ENCODE results near the gene OXA1L. TPM values are rescaled to one million over a fixed set of nuclear protein-coding genes. Genes with fewer than 3 reads are reported as not detected.
A peak's percentile ranks its signal among the peaks of the same experiment; 100 is the strongest.
"Not testable (repeated sequence)": the region's sequence is repeated elsewhere in the genome, so short reads cannot be mapped to it uniquely, and the experiment has no call there.

The OXA1L gene
- total RNA-seq, 1 experiment from 2014 or later = 71.3 TPM

GRCh38 chr14:22721213-22721612 lies 45.3 kb upstream of the OXA1L start:
- ATAC-seq = no peak
- in situ Hi-C loops (cut with HindIII; ENCODE audit: low pct_unique_long_range_greater_than_20kb, low sequenced_read_pairs) = no loop called here

GRCh38 chr14:22723815-22724214 lies 42.7 kb upstream of the OXA1L start:
- ChIA-PET CTCF (no interaction called here), POLR2A (interaction anchor here (0.6 kb wide), 1 partner anchor 81 kb away, joined by 11 read pairs; no protein-coding TSS in a partner anchor)
- no TSS peak for BruUV-seq (replicated peaks)
- Histone ChIP-seq H3K27ac (ENCODE audit: low read length) (no peak overlapping the region), H3K27me3 (ENCODE audit: control insufficient read depth, insufficient read depth, low read length) (no peaks in the 10 kb centered on the region), H3K4me1 (ENCODE audit: control insufficient read depth, insufficient read depth, low read length) (no peaks in the 10 kb centered on the region), H3K4me3 (ENCODE audit: low read depth in 2 of 2, low read length in 2 of 2) (no peak overlapping the region), H3K9me3 (ENCODE audit: control insufficient read depth, insufficient read depth, low read depth, low read length) (no peaks in the 10 kb centered on the region), H3K36me3 (ENCODE audit: control insufficient read depth, insufficient read depth, low read length) (no peaks in the 10 kb centered on the region)
- in situ Hi-C loops (cut with HindIII; ENCODE audit: low pct_unique_long_range_greater_than_20kb, low sequenced_read_pairs) = no loop called here
- DNase-seq (ENCODE audit: low read depth, low spot score) (no peak), ATAC-seq (no peak)
- intact Hi-C loops (cut with micrococcal nuclease; ENCODE audit: unreplicated experiment) = no loop called here
- TF ChIP-seq POLR2AphosphoS5 (IDR thresholded peaks at IDR 0.05; ENCODE audit: low read depth, low read length) (no peak), REST (IDR thresholded peaks at IDR 0.05; ENCODE audit: insufficient read depth in 1 of 2, low read depth in 2 of 2, low read length in 1 of 2) (peak in 1 of 2 experiments; percentile 33; a peak in 1 of 4 replicates), CTCF (IDR thresholded peaks at IDR 0.05) (no peak), TCF7L2 (IDR thresholded peaks at IDR 0.05; ENCODE audit: low read depth, low read length) (no peak), SIN3A (IDR thresholded peaks at IDR 0.05; ENCODE audit: borderline replicate concordance, insufficient read depth, low read depth, low read length) (no peak)

More at GRCh38 chr14:22721213-22721612, 45.3 kb upstream of the OXA1L start:
- intact Hi-C loops (cut with micrococcal nuclease; ENCODE audit: unreplicated experiment) = no loop called here
- H3K4me3 ChIP-seq (ENCODE audit: low read depth in 2 of 2, low read length in 2 of 2) = no peak overlapping the region
- H3K36me3 ChIP-seq (ENCODE audit: control insufficient read depth, insufficient read depth, low read length) = no peaks in the 10 kb centered on the region
- ChIA-PET POLR2A (no interaction called here), CTCF (no interaction called here)
- no peaks in the 10 kb centered on the region for H3K4me1 ChIP-seq (ENCODE audit: control insufficient read depth, insufficient read depth, low read length)
- DNase-seq (ENCODE audit: low read depth, low spot score) = no peak
- no peak overlapping the region for H3K27ac ChIP-seq (ENCODE audit: low read length)
- BruUV-seq (replicated peaks) = no TSS peak
- no peaks in the 10 kb centered on the region for H3K9me3 ChIP-seq (ENCODE audit: control insufficient read depth, insufficient read depth, low read depth, low read length)
- TF ChIP-seq POLR2AphosphoS5 (IDR thresholded peaks at IDR 0.05; ENCODE audit: low read depth, low read length) (no peak), SIN3A (IDR thresholded peaks at IDR 0.05; ENCODE audit: borderline replicate concordance, insufficient read depth, low read depth, low read length) (no peak), CTCF (IDR thresholded peaks at IDR 0.05) (no peak), REST (IDR thresholded peaks at IDR 0.05; ENCODE audit: insufficient read depth in 1 of 2, low read depth in 2 of 2, low read length in 1 of 2) (no peak)
- no peaks in the 10 kb centered on the region for H3K27me3 ChIP-seq (ENCODE audit: control insufficient read depth, insufficient read depth, low read length)

- H3K27ac ChIP-seq (ENCODE audit: low read length); H3K27me3 ChIP-seq (ENCODE audit: control insufficient read depth, insufficient read depth, low read length); BruUV-seq (replicated peaks); CTCF ChIA-PET; H3K9me3 ChIP-seq (ENCODE audit: control insufficient read depth, insufficient read depth, low read depth, low read length); DNase-seq (ENCODE audit: low read depth, low spot score); intact Hi-C loops (cut with micrococcal nuclease; ENCODE audit: unreplicated experiment); in situ Hi-C loops (cut with HindIII; ENCODE audit: low pct_unique_long_range_greater_than_20kb, low sequenced_read_pairs); H3K4me3 ChIP-seq (ENCODE audit: low read depth in 2 of 2, low read length in 2 of 2); POLR2A ChIA-PET; ATAC-seq; H3K36me3 ChIP-seq (ENCODE audit: control insufficient read depth, insufficient read depth, low read length); H3K4me1 ChIP-seq (ENCODE audit: control insufficient read depth, insufficient read depth, low read length): not testable (repeated sequence)
Measured at GRCh38 chr14:22724847-22725246, 41.6 kb upstream of the OXA1L start.

GRCh38 chr14:22725374-22725773 lies 41.1 kb upstream of the OXA1L start:
- H3K36me3 ChIP-seq (ENCODE audit: control insufficient read depth, insufficient read depth, low read length); DNase-seq (ENCODE audit: low read depth, low spot score); H3K4me1 ChIP-seq (ENCODE audit: control insufficient read depth, insufficient read depth, low read length); BruUV-seq (replicated peaks); intact Hi-C loops (cut with micrococcal nuclease; ENCODE audit: unreplicated experiment); in situ Hi-C loops (cut with HindIII; ENCODE audit: low pct_unique_long_range_greater_than_20kb, low sequenced_read_pairs); H3K27me3 ChIP-seq (ENCODE audit: control insufficient read depth, insufficient read depth, low read length); H3K9me3 ChIP-seq (ENCODE audit: control insufficient read depth, insufficient read depth, low read depth, low read length); H3K4me3 ChIP-seq (ENCODE audit: low read depth in 2 of 2, low read length in 2 of 2); H3K27ac ChIP-seq (ENCODE audit: low read length); ATAC-seq; CTCF ChIA-PET: not testable (repeated sequence)
- POLR2A ChIA-PET = interaction anchor here (0.6 kb wide), 1 partner anchor 408 kb away, joined by 3 read pairs; no protein-coding TSS in a partner anchor

Data from Panc1 (cell line).